SK-N-SH (cell line): ENCODE data around the gene ZNF341. TPM values are rescaled to one million over a fixed set of nuclear protein-coding genes. Genes with fewer than 3 reads are reported as not detected.
"Not testable (repeated sequence)": the region's sequence is repeated elsewhere in the genome, so short reads cannot be mapped to it uniquely, and the experiment has no call there.

Experiments used
- CTCF ChIA-PET: fragments of 300-600, 350-600 bp; formaldehyde crosslinking; extraction: SDS; loops from one replicate; lab custom pipeline; 2021; lab: Yijun Ruan, JAX
- POLR2A ChIA-PET: fragments of 350-600 bp; sonication (Branson Sonifier 250); formaldehyde crosslinking; extraction: SDS; loops from one replicate; lab custom pipeline; 2020; ENCODE audit warnings: antibody characterized with exemption, inconsistent platforms; lab: Yijun Ruan, JAX
- DNase-seq: peaks from one replicate; pipeline ENCODE4 v3.0.0; 2012
- H2AFZ ChIP-seq: fragments of 200-600 bp; sonication (generic); 2 replicates; pipeline ENCODE4 v1.8.1; 2016; ENCODE audit warnings: antibody characterized with exemption, mild to moderate bottlenecking, low read depth
- H3F3A ChIP-seq: fragments of 200-600 bp; sonication (generic); replicated peaks from 2 replicates; pipeline ENCODE3; 2016; ENCODE audit warnings: antibody characterized with exemption, mild to moderate bottlenecking; ENCODE audit not compliant: insufficient read depth
- H3K27ac ChIP-seq, 2 experiments: fragments of 200-500 bp in 1 of 2; fragments of 200-600 bp in 1 of 2; sonication (Bioruptor generic) in 1 of 2; sonication (generic), shearing (Covaris generic) in 1 of 2; 2 replicates each; pipeline versions ENCODE4 v1.5.1 to v1.6.1; 2014 to 2016; ENCODE audit warnings: low read depth in 2 of 2, inconsistent platforms in 1 of 2, low read length in 1 of 2, mild to moderate bottlenecking in 1 of 2, mixed read lengths in 1 of 2
- H3K27me3 ChIP-seq: fragments of 200-600 bp; sonication (generic), shearing (Covaris generic); 2 replicates; pipeline ENCODE4 v1.6.1; 2016; ENCODE audit warnings: mixed run types; ENCODE audit not compliant: insufficient read depth
- H3K36me3 ChIP-seq, 2 experiments: fragments of 200-500 bp in 1 of 2; fragments of 200-600 bp in 1 of 2; sonication (Bioruptor generic) in 1 of 2; sonication (generic) in 1 of 2; replicated peaks in 1 of 2; 2 replicates each; pipeline versions ENCODE3 to v1.5.1; 2014 to 2016; ENCODE audit warnings: low read length in 1 of 2, mild to moderate bottlenecking in 1 of 2; ENCODE audit not compliant: insufficient read depth in 2 of 2, control insufficient read depth in 1 of 2
- H3K4me1 ChIP-seq, 2 experiments: fragments of 200-500 bp in 1 of 2; fragments of 200-600 bp in 1 of 2; sonication (Bioruptor generic) in 1 of 2; sonication (generic), shearing (Covaris generic) in 1 of 2; 2 replicates each; pipeline versions ENCODE4 v1.5.1 to v1.6.1; 2014 to 2016; ENCODE audit warnings: low read depth in 1 of 2, low read length in 1 of 2, mixed run types in 1 of 2; ENCODE audit not compliant: insufficient read depth in 2 of 2, control insufficient read depth in 1 of 2
- H3K4me2 ChIP-seq: fragments of 200-600 bp; sonication (generic), shearing (Covaris generic); 2 replicates; pipeline ENCODE4 v1.6.1; 2017; ENCODE audit warnings: mixed run types
- H3K4me3 ChIP-seq, 2 experiments: fragments of 200-500 bp in 1 of 2; fragments of 200-600 bp in 1 of 2; sonication (Bioruptor generic) in 1 of 2; sonication (generic), shearing (Covaris generic) in 1 of 2; 2 replicates each; pipeline versions ENCODE4 v1.5.1 to v1.8.1; 2014 to 2016; ENCODE audit warnings: low read depth in 2 of 2, inconsistent platforms in 1 of 2, low read length in 1 of 2, mild to moderate bottlenecking in 1 of 2, mixed read lengths in 1 of 2, moderate library complexity in 1 of 2
- H3K79me2 ChIP-seq: fragments of 200-600 bp; sonication (generic); 2 replicates; pipeline ENCODE4 v1.8.1; 2017; ENCODE audit warnings: mild to moderate bottlenecking; ENCODE audit not compliant: insufficient read depth
- H3K9ac ChIP-seq: fragments of 200-600 bp; sonication (generic); 2 replicates; pipeline ENCODE4 v1.6.1; 2017; ENCODE audit warnings: mixed run types
- H3K9me2 ChIP-seq: fragments of 200-600 bp; sonication (generic); 2 replicates; pipeline ENCODE4 v1.6.1; 2017; ENCODE audit warnings: mixed run types
- H3K9me3 ChIP-seq: fragments of 200-600 bp; sonication (generic); 2 replicates; pipeline ENCODE4 v1.6.1; 2017; ENCODE audit warnings: mixed run types, mild to moderate bottlenecking, moderate library complexity
- H4K20me1 ChIP-seq: fragments of 200-600 bp; sonication (generic); 2 replicates; pipeline ENCODE4 v1.6.1; 2017; ENCODE audit warnings: mild to moderate bottlenecking, mixed run types; ENCODE audit not compliant: insufficient read depth
- MAX ChIP-seq: IDR thresholded peaks from 2 replicates; pipeline ENCODE4 v1.4.0; 2012; ENCODE audit warnings: low read depth
- SIN3A ChIP-seq: IDR thresholded peaks from 2 replicates; pipeline ENCODE4 v1.6.1; 2012; ENCODE audit warnings: low read depth, mild to moderate bottlenecking, low read length, moderate library complexity, borderline replicate concordance
- TCF12 ChIP-seq: IDR thresholded peaks from 2 replicates; pipeline ENCODE4 v1.4.0; 2012
- TEAD4 ChIP-seq: IDR thresholded peaks from 2 replicates; pipeline ENCODE4 v1.4.0; 2012; ENCODE audit warnings: mild to moderate bottlenecking, borderline replicate concordance; ENCODE audit not compliant: insufficient read depth
- YY1 ChIP-seq: IDR thresholded peaks from 2 replicates; pipeline ENCODE4 v1.4.0; 2012; ENCODE audit warnings: low read depth, mild to moderate bottlenecking
- ZBTB33 ChIP-seq: IDR thresholded peaks from 2 replicates; pipeline ENCODE4 v1.4.0; 2012; ENCODE audit warnings: low read depth, borderline replicate concordance
- WGBS: methylation state at CpG from one replicate; pipeline ENCODE4 v1.1.6; 2017; ENCODE audit warnings: low lambda C conversion rate; 5-methylcytosine and 5-hydroxymethylcytosine counted together
- polyA plus RNA-seq, 3 experiments: library from polyadenylated mRNA; depleted of rRNA; stranded (reverse); fragments of >200 nt; gene quantifications; 2 replicates each; pipeline ENCODE4 v1.2.3, GENCODE V29; 2012
- TF ChIP-seq, protein P1 (sequence below): IDR thresholded peaks from 2 replicates; pipeline ENCODE4 v1.4.0; 2012; ENCODE audit warnings: low read depth, borderline replicate concordance

Gene ZNF341
- polyA plus RNA-seq, 1 of the 3 experiments (the other 2 are of a cell fraction) = 3.2 TPM

- TF ChIP-seq ZBTB33 (no peak), MAX (peak; percentile 57), YY1 (no peak), TCF12 (peak; percentile 72), TEAD4 (no peak), SIN3A (no peak)
- TF ChIP-seq, protein P1, sequence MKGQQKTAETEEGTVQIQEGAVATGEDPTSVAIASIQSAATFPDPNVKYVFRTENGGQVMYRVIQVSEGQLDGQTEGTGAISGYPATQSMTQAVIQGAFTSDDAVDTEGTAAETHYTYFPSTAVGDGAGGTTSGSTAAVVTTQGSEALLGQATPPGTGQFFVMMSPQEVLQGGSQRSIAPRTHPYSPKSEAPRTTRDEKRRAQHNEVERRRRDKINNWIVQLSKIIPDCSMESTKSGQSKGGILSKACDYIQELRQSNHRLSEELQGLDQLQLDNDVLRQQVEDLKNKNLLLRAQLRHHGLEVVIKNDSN = peak; percentile 39; the same call in 1 of the 2 replicates
Observed at GRCh38 chr20:33697129-33697528, 34.7 kb upstream of the ZNF341 start (continued).

GRCh38 chr20:33698966-33699365 lies 32.8 kb upstream of the ZNF341 start:
- H3K9ac ChIP-seq, H4K20me1 ChIP-seq, H3K27me3 ChIP-seq, H3K36me3 ChIP-seq, H3K27ac ChIP-seq, H3K9me2 ChIP-seq, DNase-seq, H3K4me2 ChIP-seq, H3K4me3 ChIP-seq, H2AFZ ChIP-seq, H3K9me3 ChIP-seq, POLR2A ChIA-PET, CTCF ChIA-PET, H3K79me2 ChIP-seq: not testable (repeated sequence)
- WGBS = 89% methylated on average over 3 of the region's 27 CpGs
- peaks cover 11% of the 10 kb centered on the region for H3F3A ChIP-seq
- H3K4me1 ChIP-seq = peaks cover 4 to 33% of the 10 kb centered on the region in 2 experiments; a peak in 3 of 4 replicates

- H3K27me3 ChIP-seq, H3K9me2 ChIP-seq, H4K20me1 ChIP-seq, H3K36me3 ChIP-seq, POLR2A ChIA-PET, H3K4me2 ChIP-seq, DNase-seq, H3K9ac ChIP-seq, H2AFZ ChIP-seq, H3K79me2 ChIP-seq, CTCF ChIA-PET, H3K27ac ChIP-seq, H3K9me3 ChIP-seq, H3K4me3 ChIP-seq: not testable (repeated sequence)
- Histone ChIP-seq H3K4me1 (peaks cover 4 to 27% of the 10 kb centered on the region in 2 experiments; a peak in 3 of 4 replicates), H3F3A (peaks cover 11% of the 10 kb centered on the region)
- WGBS = 95% methylated on average over 26 of the region's 45 CpGs
Observed at GRCh38 chr20:33700696-33701441, 30.9 kb upstream of the ZNF341 start.
